MM.1S (cell line): ENCODE results near the gene STK4.

Experiments used
- DNase-seq: peaks from one replicate; pipeline ENCODE4 v3.0.0-alpha.2; 2015
- H2AFZ ChIP-seq: fragments of 300-600 bp; sonication (generic); 2 replicates; pipeline ENCODE4 v1.6.0; 2016; ENCODE audit warnings: antibody characterized with exemption, low read length
- H3F3A ChIP-seq: fragments of 300-600 bp; sonication (generic); 2 replicates; pipeline ENCODE4 v1.6.1; 2016; ENCODE audit warnings: mild to moderate bottlenecking, antibody characterized with exemption, low read length, moderate library complexity, mixed read lengths; ENCODE audit not compliant: insufficient read depth
- H3K27ac ChIP-seq: fragments of 300-600 bp; sonication (generic); 2 replicates; pipeline ENCODE4 v1.5.1; 2016; ENCODE audit warnings: mild to moderate bottlenecking, low read length
- H3K27me3 ChIP-seq: fragments of 300-600 bp; sonication (generic); replicated peaks from 2 replicates; pipeline ENCODE4 v1.6.0; 2016; ENCODE audit warnings: low read length; ENCODE audit not compliant: insufficient read depth
- H3K36me3 ChIP-seq: fragments of 300-600 bp; sonication (generic); replicated peaks from 2 replicates; pipeline ENCODE4 v1.6.1; 2016; ENCODE audit warnings: mild to moderate bottlenecking, low read length, mixed read lengths; ENCODE audit not compliant: insufficient read depth
- H3K4me1 ChIP-seq: fragments of 300-600 bp; sonication (generic); 2 replicates; pipeline ENCODE4 v1.6.1; 2016; ENCODE audit warnings: low read length, mixed read lengths
- H3K4me2 ChIP-seq: fragments of 300-600 bp; sonication (generic); 2 replicates; pipeline ENCODE4 v1.6.0; 2016; ENCODE audit warnings: low read depth, low read length
- H3K4me3 ChIP-seq: fragments of 300-600 bp; sonication (generic); 2 replicates; pipeline ENCODE4 v1.5.1; 2016; ENCODE audit warnings: low read length, mixed read lengths
- H3K79me2 ChIP-seq: fragments of 300-600 bp; sonication (generic); 2 replicates; pipeline ENCODE4 v1.6.1; 2016; ENCODE audit warnings: mixed run types, low read length, mixed read lengths
- H3K9ac ChIP-seq: fragments of 300-600 bp; sonication (generic); 2 replicates; pipeline ENCODE4 v1.6.1; 2016; ENCODE audit warnings: low read length, mixed read lengths
- H3K9me2 ChIP-seq: fragments of 300-600 bp; sonication (generic); replicated peaks from 2 replicates; pipeline ENCODE4 v1.6.1; 2016; ENCODE audit warnings: mild to moderate bottlenecking, low read length, mixed read lengths; ENCODE audit not compliant: insufficient read depth
- H3K9me3 ChIP-seq: fragments of 300-600 bp; sonication (generic); replicated peaks from 2 replicates; pipeline ENCODE4 v1.6.1; 2016; ENCODE audit warnings: mild to moderate bottlenecking, low read length, mixed read lengths; ENCODE audit not compliant: insufficient read depth
- H4K20me1 ChIP-seq: fragments of 300-600 bp; sonication (generic); 2 replicates; pipeline ENCODE4 v1.6.1; 2016; ENCODE audit warnings: mild to moderate bottlenecking, low read length, moderate library complexity, mixed read lengths; ENCODE audit not compliant: insufficient read depth
- CTCF ChIP-seq: fragments of 300-600 bp; sonication (generic); IDR thresholded peaks from 2 replicates; pipeline ENCODE4 v1.5.1; 2016; ENCODE audit warnings: antibody characterized with exemption, low read length, mixed read lengths
- EZH2 ChIP-seq: fragments of 300-600 bp; sonication (generic); optimal IDR thresholded peaks from 2 replicates; pipeline ENCODE3; 2017; ENCODE audit warnings: low read depth, mild to moderate bottlenecking, antibody characterized with exemption, low read length, mixed read lengths
- EZH2phosphoT487 ChIP-seq: fragments of 300-600 bp; sonication (generic); IDR thresholded peaks from 2 replicates; pipeline ENCODE4 v1.6.1; 2018; ENCODE audit warnings: antibody characterized with exemption, low read length

STK4 gene

GRCh38 chr20:44966030-44966961, at the start of gene STK4:
TSS of gene STK4 (plus strand) at chr20:44966512. CDS start at chr20:44966569, 57 bp downstream.
- Histone ChIP-seq H3K4me2 (peak within 1 kb of the TSS; percentile 91), H2AFZ (peak within 1 kb of the TSS; percentile 76), H3K4me3 (peak within 1 kb of the TSS; percentile 95), H3K79me2 (peaks cover 48% of the 10 kb centered on the region), H3K27ac (peak within 1 kb of the TSS; percentile 83), H3K27me3 (no peaks in the 10 kb centered on the region), H3K4me1 (peaks cover 31% of the 10 kb centered on the region), H3K36me3 (no peaks in the 10 kb centered on the region), H4K20me1 (no peaks in the 10 kb centered on the region), H3K9ac (peak within 1 kb of the TSS; percentile 90), H3K9me2 (no peaks in the 10 kb centered on the region), H3K9me3 (no peaks in the 10 kb centered on the region), H3F3A (peaks cover 48% of the 10 kb centered on the region)
- DNase-seq: peak; percentile 96
- peak; percentile 62 for TF ChIP-seq CTCF
- no peak for TF ChIP-seq EZH2phosphoT487

GRCh38 chr20:44916586-44916985, 49.7 kb upstream of the STK4 start:
- DNase-seq: no peak
- Histone ChIP-seq H3K4me2 (no peak overlapping the region), H3K27me3 (no peaks in the 10 kb centered on the region), H3K4me1 (peaks cover 6% of the 10 kb centered on the region; the same call in 1 of the 2 replicates), H3F3A (no peaks in the 10 kb centered on the region), H3K9me3 (no peaks in the 10 kb centered on the region), H3K4me3 (no peak overlapping the region), H3K36me3 (no peaks in the 10 kb centered on the region), H4K20me1 (no peaks in the 10 kb centered on the region), H3K9ac (no peak overlapping the region), H3K79me2 (no peaks in the 10 kb centered on the region), H3K27ac (no peak overlapping the region), H2AFZ (no peak overlapping the region), H3K9me2 (no peaks in the 10 kb centered on the region)
- TF ChIP-seq CTCF: no peak
- no peak for TF ChIP-seq EZH2phosphoT487
- no peak for TF ChIP-seq EZH2

GRCh38 chr20:44917399-44917798, 48.9 kb upstream of the STK4 start:
- H3F3A ChIP-seq: no peaks in the 10 kb centered on the region
- no peak for DNase-seq
- no peaks in the 10 kb centered on the region for H3K9me2 ChIP-seq
- no peaks in the 10 kb centered on the region for H3K27me3 ChIP-seq
- H3K9me3 ChIP-seq: no peaks in the 10 kb centered on the region
- H3K36me3 ChIP-seq: no peaks in the 10 kb centered on the region
- no peaks in the 10 kb centered on the region for H4K20me1 ChIP-seq
- H2AFZ ChIP-seq: no peak overlapping the region
- no peak overlapping the region for H3K9ac ChIP-seq
- no peak overlapping the region for H3K4me3 ChIP-seq
- no peak overlapping the region for H3K4me2 ChIP-seq
- TF ChIP-seq EZH2phosphoT487 (no peak), EZH2 (no peak), CTCF (no peak)
- H3K27ac ChIP-seq: no peak overlapping the region
- H3K4me1 ChIP-seq: peaks cover 4% of the 10 kb centered on the region; the same call in 1 of the 2 replicates
- H3K79me2 ChIP-seq: no peaks in the 10 kb centered on the region
